K562 (cell line): ENCODE results near the gene LSM14B. TPM values are rescaled to one million over a fixed set of nuclear protein-coding genes. Genes with fewer than 3 reads are reported as not detected.

Experiments used
- ARID1B ChIP-seq: fragments of 450-650 bp; IDR thresholded peaks from 2 replicates; pipeline ENCODE4 v1.6.1; 2016; ENCODE audit warnings: antibody characterized with exemption, mild to moderate bottlenecking, inconsistent platforms
- CCAR2 ChIP-seq: fragments of 200-400 bp; formaldehyde crosslinking; IDR thresholded peaks from 2 replicates; pipeline ENCODE4 v1.6.1; 2017; ENCODE audit warnings: mild to moderate bottlenecking, low read depth, low read length
- CHAMP1 ChIP-seq: fragments of 450-650 bp; IDR thresholded peaks from 2 replicates; pipeline ENCODE4 v1.6.1; 2016; ENCODE audit warnings: mild to moderate bottlenecking
- CREBBP ChIP-seq: IDR thresholded peaks from one replicate; pipeline ENCODE4 v1.6.1; 2012; ENCODE audit warnings: low read depth, mild to moderate bottlenecking, control low read depth, inconsistent platforms, low read length
- CREM ChIP-seq: IDR thresholded peaks from 2 replicates; pipeline ENCODE4 v1.6.1; 2014; ENCODE audit warnings: antibody characterized with exemption, low read depth
- CTCF ChIP-seq, 3 experiments: IDR thresholded peaks in 2 of 3; conservative IDR thresholded peaks in 1 of 3; 2 replicates each; pipeline ENCODE4 v1.5.1; 2011 to 2012; ENCODE audit warnings: low read length in 3 of 3, mild to moderate bottlenecking in 3 of 3, control low read depth in 2 of 3, improper control_type of control experiment in 1 of 3, inconsistent platforms in 1 of 3, low read depth in 1 of 3, mixed read lengths in 1 of 3, moderate library complexity in 1 of 3; ENCODE audit not compliant: insufficient read depth in 2 of 3
- FOXA3 ChIP-seq, 2 experiments: fragments of 450-650 bp in 1 of 2; sonication (generic) in 1 of 2; formaldehyde crosslinking; IDR thresholded peaks in 1 of 2; conservative IDR thresholded peaks in 1 of 2; 2 replicates each; pipeline versions ENCODE4 v1.4.0 to v1.8.0; 2020 to 2022; ENCODE audit warnings: mild to moderate bottlenecking in 2 of 2, missing genetic modification reagents in 1 of 2
- FOXJ2 ChIP-seq: fragments of 200-800 bp; sonication (Bioruptor generic); IDR thresholded peaks from 2 replicates; pipeline ENCODE4 v1.6.1; 2016; ENCODE audit warnings: missing genetic modification characterization, missing compliant biosample characterization
- GATA2 ChIP-seq: sonication (generic); formaldehyde crosslinking; IDR thresholded peaks from 2 replicates; pipeline ENCODE4 v1.4.0; 2020; ENCODE audit warnings: mild to moderate bottlenecking, missing genetic modification reagents
- HMG20A ChIP-seq: fragments of 450-650 bp; formaldehyde crosslinking; conservative IDR thresholded peaks from 2 replicates; pipeline ENCODE4 v1.4.0; 2020; ENCODE audit warnings: mild to moderate bottlenecking, mixed read lengths
- ID3 ChIP-seq, 2 experiments: fragments of 250-450 bp in 1 of 2; fragments of 450-650 bp in 1 of 2; sonication (Bioruptor Pico) in 1 of 2; IDR thresholded peaks; 2 replicates each; pipeline versions ENCODE4 v1.6.1 to v1.8.0; 2016 to 2021; ENCODE audit warnings: mild to moderate bottlenecking in 2 of 2, moderate library complexity in 2 of 2, missing compliant biosample characterization in 1 of 2, missing genetic modification characterization in 1 of 2
- MCM5 ChIP-seq: fragments of 450-650 bp; IDR thresholded peaks from 2 replicates; pipeline ENCODE4 v1.6.1; 2016; ENCODE audit warnings: low read depth
- MCM7 ChIP-seq, 2 experiments: fragments of 450-650 bp; IDR thresholded peaks; 2 replicates each; pipeline ENCODE4 v1.6.1; 2016 to 2018
- MNT ChIP-seq, 2 experiments: fragments of 450-650 bp; conservative IDR thresholded peaks; 2 replicates each; pipeline ENCODE4 v1.6.1; 2017; ENCODE audit warnings: mild to moderate bottlenecking in 2 of 2, moderate library complexity in 2 of 2
- SETDB1 ChIP-seq: IDR thresholded peaks from one replicate; pipeline ENCODE4 v1.6.1; 2012; ENCODE audit warnings: low read length, control low read depth, inconsistent platforms
- SIX5 ChIP-seq, 2 experiments: IDR thresholded peaks; 2 replicates each; pipeline ENCODE4 v1.6.1; 2011; ENCODE audit warnings: low read length in 2 of 2, borderline replicate concordance in 1 of 2, low read depth in 1 of 2, mild to moderate bottlenecking in 1 of 2, moderate library complexity in 1 of 2; ENCODE audit not compliant: insufficient read depth in 1 of 2
- STAG1 ChIP-seq: sonication (generic); formaldehyde crosslinking; IDR thresholded peaks from 2 replicates; pipeline ENCODE4 v1.5.0; 2020; ENCODE audit warnings: missing genetic modification reagents, borderline replicate concordance
- YY1 ChIP-seq, 3 experiments: IDR thresholded peaks; 2 replicates each; pipeline ENCODE4 v1.6.1; 2011; ENCODE audit warnings: low read length in 2 of 3, mild to moderate bottlenecking in 2 of 3, moderate library complexity in 2 of 3, borderline replicate concordance in 1 of 3, control low read depth in 1 of 3, low read depth in 1 of 3; ENCODE audit not compliant: insufficient read depth in 3 of 3, insufficient replicate concordance in 2 of 3, control insufficient read depth in 1 of 3, insufficient read length in 1 of 3; ENCODE audit errors: extremely low read depth in 1 of 3
- ZNF134 ChIP-seq: fragments of 250-450 bp; sonication (Bioruptor Pico); conservative IDR thresholded peaks from 2 replicates; pipeline ENCODE4 v1.4.0; 2020
- polyA plus RNA-seq, 8 experiments: library from polyadenylated mRNA; depleted of rRNA in 4 of 8; stranded (reverse) in 5 of 8; unstranded in 3 of 8; fragments of >200 nt; fragmentation: Nextera tagmentation in 2 of 8; fragmentation: Illumina TruSeq in 1 of 8; extraction: Ambion mirVana in 2 of 8; extraction: Trizol in 1 of 8; gene quantifications; 2 replicates each; pipeline versions ENCODE4 v1.2.1 to v1.2.3, GENCODE V29; 2011 to 2014; ENCODE audit warnings: inconsistent platforms in 1 of 8, missing spikeins in 1 of 8
- total RNA-seq, 7 experiments: library from RNA; depleted of rRNA in 6 of 7; stranded (reverse); fragments of >200 nt in 6 of 7; fragmentation: Illumina TruSeq in 2 of 7; extraction: Trizol in 2 of 7; gene quantifications; 2 replicates each; pipeline versions ENCODE4 v1.2.1 to v1.2.3, GENCODE V29; 2011 to 2021; ENCODE audit warnings: low replicate concordance in 1 of 7

The LSM14B gene
- total and polyA plus RNA-seq, 9 of the 15 experiments (the other 6 are each of a cell fraction or from before 2014, with no cell fraction given): 0.66 to 36.0 (median 20.2) TPM

- no peak for TF ChIP-seq CHAMP1
- TF ChIP-seq CTCF (IDR thresholded peaks at IDR 0.05 in 2 of 3, conservative IDR thresholded peaks at IDR 0.05 in 1 of 3; ENCODE audit: insufficient read depth in 2 of 3, low read depth in 1 of 3, low read length in 3 of 3): no peak
- no peak for TF ChIP-seq GATA2 (CRISPR knock-in tag)
- no peak for TF ChIP-seq STAG1 (CRISPR knock-in tag)
- TF ChIP-seq CREBBP: no peak
- 0 out of 2 replicates have a peak, but pooled peaks have one; percentile 39 for TF ChIP-seq ARID1B
- peak; percentile 99 for TF ChIP-seq CREM
- peak in 1 of 2 experiments; percentile 41; a peak in 1 of 4 replicates for TF ChIP-seq SIX5 (IDR thresholded peaks at IDR 0.05; ENCODE audit: borderline replicate concordance in 1 of 2, insufficient read depth in 1 of 2, low read depth in 1 of 2, low read length in 2 of 2)
- TF ChIP-seq MNT (conservative IDR thresholded peaks at IDR 0.05): peak; percentile 55 to 89; a peak in 3 of 4 replicates
- TF ChIP-seq FOXJ2 (tag): no peak
- peak; percentile 60 for TF ChIP-seq SETDB1
- TF ChIP-seq ID3 (CRISPR knock-in tag; IDR thresholded peaks at IDR 0.05): no peak
- TF ChIP-seq ID3 (tag; IDR thresholded peaks at IDR 0.05): no peak; the same call in 1 of the 2 replicates
- TF ChIP-seq YY1 (IDR thresholded peaks at IDR 0.05; ENCODE audit: borderline replicate concordance in 1 of 3, control insufficient read depth in 1 of 3, extremely low read depth in 1 of 3, insufficient read depth in 3 of 3, insufficient read length in 1 of 3, insufficient replicate concordance in 2 of 3, low read depth in 1 of 3, low read length in 2 of 3): peak in 2 of 3 experiments; percentile 72 to 74
- TF ChIP-seq FOXA3 (CRISPR knock-in tag; conservative IDR thresholded peaks at IDR 0.05 in 1 of 2, IDR thresholded peaks at IDR 0.05 in 1 of 2): peak in 1 of 2 experiments; percentile 34; a peak in 1 of 4 replicates
- no peak for TF ChIP-seq MCM5
- TF ChIP-seq HMG20A: no peak
- TF ChIP-seq MCM7 (IDR thresholded peaks at IDR 0.05): no peak
- no peak for TF ChIP-seq CCAR2
- no peak for TF ChIP-seq ZNF134 (CRISPR knock-in tag)
Observed at GRCh38 chr20:62182469-62183425, 60.5 kb downstream of the LSM14B start, which contains the start of gene MTG2 (continued).
